HL-60 (cell line): Measurements from ENCODE around the gene BBOX1.

Experiments
- DNase-seq, 2 experiments: peaks; one replicate each; pipeline ENCODE4 v3.0.0-alpha.2; 2010 to 2020; ENCODE audit warnings: low read depth in 1 of 2, low spot score in 1 of 2
- H3K27ac ChIP-seq: fragments of 250-450 bp; sonication (Bioruptor Pico); replicated peaks from 2 replicates; pipeline ENCODE4 v1.5.1; 2020; ENCODE audit warnings: mild to moderate bottlenecking, moderate library complexity
- H3K27me3 ChIP-seq: fragments of 250-450 bp; sonication (Bioruptor Pico); 2 replicates; pipeline ENCODE4 v1.5.1; 2021; ENCODE audit warnings: mild to moderate bottlenecking, moderate library complexity; ENCODE audit not compliant: insufficient read depth, poor library complexity, severe bottlenecking
- H3K4me3 ChIP-seq: replicated peaks from 2 replicates; pipeline ENCODE4 v1.5.1; 2011; ENCODE audit warnings: mild to moderate bottlenecking, control low read depth, low read length; ENCODE audit not compliant: insufficient read depth
- GABPA ChIP-seq: IDR thresholded peaks from 2 replicates; pipeline ENCODE4 v1.6.1; 2012; ENCODE audit warnings: low read depth
- POLR2AphosphoS5 ChIP-seq: IDR thresholded peaks from 2 replicates; pipeline ENCODE4 v1.6.1; 2012; ENCODE audit warnings: low read depth
- SPI1 ChIP-seq: IDR thresholded peaks from 2 replicates; pipeline ENCODE4 v1.6.1; 2012; ENCODE audit warnings: low read depth, mild to moderate bottlenecking, borderline replicate concordance
- TF ChIP-seq, protein P1 (sequence below): IDR thresholded peaks from one replicate; pipeline ENCODE4 v1.5.1; 2011; ENCODE audit warnings: low read length, control low read depth, inconsistent platforms; ENCODE audit not compliant: insufficient read depth
- TF ChIP-seq, protein P2 (sequence below): IDR thresholded peaks from 2 replicates; pipeline ENCODE4 v1.6.1; 2012; ENCODE audit warnings: low read depth; ENCODE audit not compliant: insufficient replicate concordance

The BBOX1 gene

DNA sequence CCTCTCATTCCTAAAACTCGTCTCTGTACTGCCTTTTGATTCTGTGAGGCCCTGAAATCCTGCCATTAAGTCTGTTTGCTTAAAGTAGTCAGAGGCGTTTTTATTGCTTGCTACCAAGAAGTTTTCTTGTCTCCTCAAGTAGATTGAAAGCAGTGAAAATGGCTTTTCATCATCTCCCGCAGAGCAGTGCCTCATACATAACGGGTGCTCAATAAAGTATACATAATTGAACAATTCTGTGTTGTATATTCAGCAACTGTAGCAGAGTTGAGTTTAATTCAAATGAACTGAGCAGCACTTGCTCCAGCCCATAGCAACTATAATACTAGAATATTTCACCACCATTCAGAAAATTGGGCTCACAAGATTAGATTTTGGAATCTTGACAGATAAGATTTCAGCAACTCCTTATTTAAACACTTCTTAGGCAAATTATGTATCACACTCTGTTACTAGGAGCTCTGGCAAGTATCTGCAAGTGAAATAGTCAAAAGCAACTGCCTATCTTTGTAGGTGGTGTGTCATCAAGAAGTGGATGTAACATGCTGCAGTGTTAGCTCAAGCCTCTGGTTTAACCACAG, 26.7 kb upstream of the BBOX1 start:
- no peak overlapping the region for H3K27ac ChIP-seq
- H3K4me3 ChIP-seq: no peak overlapping the region
- no peak for DNase-seq
- TF ChIP-seq, protein P1, sequence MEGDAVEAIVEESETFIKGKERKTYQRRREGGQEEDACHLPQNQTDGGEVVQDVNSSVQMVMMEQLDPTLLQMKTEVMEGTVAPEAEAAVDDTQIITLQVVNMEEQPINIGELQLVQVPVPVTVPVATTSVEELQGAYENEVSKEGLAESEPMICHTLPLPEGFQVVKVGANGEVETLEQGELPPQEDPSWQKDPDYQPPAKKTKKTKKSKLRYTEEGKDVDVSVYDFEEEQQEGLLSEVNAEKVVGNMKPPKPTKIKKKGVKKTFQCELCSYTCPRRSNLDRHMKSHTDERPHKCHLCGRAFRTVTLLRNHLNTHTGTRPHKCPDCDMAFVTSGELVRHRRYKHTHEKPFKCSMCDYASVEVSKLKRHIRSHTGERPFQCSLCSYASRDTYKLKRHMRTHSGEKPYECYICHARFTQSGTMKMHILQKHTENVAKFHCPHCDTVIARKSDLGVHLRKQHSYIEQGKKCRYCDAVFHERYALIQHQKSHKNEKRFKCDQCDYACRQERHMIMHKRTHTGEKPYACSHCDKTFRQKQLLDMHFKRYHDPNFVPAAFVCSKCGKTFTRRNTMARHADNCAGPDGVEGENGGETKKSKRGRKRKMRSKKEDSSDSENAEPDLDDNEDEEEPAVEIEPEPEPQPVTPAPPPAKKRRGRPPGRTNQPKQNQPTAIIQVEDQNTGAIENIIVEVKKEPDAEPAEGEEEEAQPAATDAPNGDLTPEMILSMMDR: no peak
- no peak for TF ChIP-seq GABPA
- TF ChIP-seq, protein P2, sequence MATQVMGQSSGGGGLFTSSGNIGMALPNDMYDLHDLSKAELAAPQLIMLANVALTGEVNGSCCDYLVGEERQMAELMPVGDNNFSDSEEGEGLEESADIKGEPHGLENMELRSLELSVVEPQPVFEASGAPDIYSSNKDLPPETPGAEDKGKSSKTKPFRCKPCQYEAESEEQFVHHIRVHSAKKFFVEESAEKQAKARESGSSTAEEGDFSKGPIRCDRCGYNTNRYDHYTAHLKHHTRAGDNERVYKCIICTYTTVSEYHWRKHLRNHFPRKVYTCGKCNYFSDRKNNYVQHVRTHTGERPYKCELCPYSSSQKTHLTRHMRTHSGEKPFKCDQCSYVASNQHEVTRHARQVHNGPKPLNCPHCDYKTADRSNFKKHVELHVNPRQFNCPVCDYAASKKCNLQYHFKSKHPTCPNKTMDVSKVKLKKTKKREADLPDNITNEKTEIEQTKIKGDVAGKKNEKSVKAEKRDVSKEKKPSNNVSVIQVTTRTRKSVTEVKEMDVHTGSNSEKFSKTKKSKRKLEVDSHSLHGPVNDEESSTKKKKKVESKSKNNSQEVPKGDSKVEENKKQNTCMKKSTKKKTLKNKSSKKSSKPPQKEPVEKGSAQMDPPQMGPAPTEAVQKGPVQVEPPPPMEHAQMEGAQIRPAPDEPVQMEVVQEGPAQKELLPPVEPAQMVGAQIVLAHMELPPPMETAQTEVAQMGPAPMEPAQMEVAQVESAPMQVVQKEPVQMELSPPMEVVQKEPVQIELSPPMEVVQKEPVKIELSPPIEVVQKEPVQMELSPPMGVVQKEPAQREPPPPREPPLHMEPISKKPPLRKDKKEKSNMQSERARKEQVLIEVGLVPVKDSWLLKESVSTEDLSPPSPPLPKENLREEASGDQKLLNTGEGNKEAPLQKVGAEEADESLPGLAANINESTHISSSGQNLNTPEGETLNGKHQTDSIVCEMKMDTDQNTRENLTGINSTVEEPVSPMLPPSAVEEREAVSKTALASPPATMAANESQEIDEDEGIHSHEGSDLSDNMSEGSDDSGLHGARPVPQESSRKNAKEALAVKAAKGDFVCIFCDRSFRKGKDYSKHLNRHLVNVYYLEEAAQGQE: no peak
- TF ChIP-seq POLR2AphosphoS5: no peak
- no peak for TF ChIP-seq SPI1
- H3K27me3 ChIP-seq: no peaks in the 10 kb centered on the region

DNA sequence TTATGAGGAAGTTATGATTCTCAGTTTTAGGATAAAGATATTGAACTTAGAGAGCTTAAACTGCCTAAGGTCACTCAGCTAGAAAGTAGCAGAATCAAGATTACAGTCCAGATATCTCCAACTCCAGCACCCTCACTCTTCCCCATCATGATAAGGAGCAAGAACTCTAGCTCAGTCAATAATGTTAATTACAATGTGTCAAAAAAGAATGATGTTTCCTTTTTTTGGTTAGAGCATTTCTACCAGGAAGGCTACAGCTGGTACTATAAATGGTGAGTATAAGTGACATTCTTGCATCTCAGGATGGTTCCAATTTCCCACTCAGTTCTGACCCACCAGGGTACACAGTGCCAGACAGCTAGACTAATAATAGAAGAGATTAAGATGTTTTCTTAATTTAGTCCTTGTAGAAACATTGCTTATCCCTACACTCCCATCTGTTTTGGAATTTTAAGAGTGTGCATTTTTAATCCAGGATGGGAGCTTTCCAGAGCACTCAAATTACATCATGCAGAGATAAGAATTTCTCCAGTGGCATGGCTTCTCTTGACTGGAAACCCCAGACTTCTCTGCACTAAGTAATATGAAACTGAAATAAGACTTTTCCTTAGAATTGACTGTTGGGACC, 21.6 kb upstream of the BBOX1 start:
- no peak overlapping the region for H3K27ac ChIP-seq
- no peak for DNase-seq
- no peak overlapping the region for H3K4me3 ChIP-seq
- TF ChIP-seq GABPA (no peak), SPI1 (no peak), POLR2AphosphoS5 (no peak)
- TF ChIP-seq, protein P1: no peak
- TF ChIP-seq, protein P2: no peak
- no peaks in the 10 kb centered on the region for H3K27me3 ChIP-seq

DNA sequence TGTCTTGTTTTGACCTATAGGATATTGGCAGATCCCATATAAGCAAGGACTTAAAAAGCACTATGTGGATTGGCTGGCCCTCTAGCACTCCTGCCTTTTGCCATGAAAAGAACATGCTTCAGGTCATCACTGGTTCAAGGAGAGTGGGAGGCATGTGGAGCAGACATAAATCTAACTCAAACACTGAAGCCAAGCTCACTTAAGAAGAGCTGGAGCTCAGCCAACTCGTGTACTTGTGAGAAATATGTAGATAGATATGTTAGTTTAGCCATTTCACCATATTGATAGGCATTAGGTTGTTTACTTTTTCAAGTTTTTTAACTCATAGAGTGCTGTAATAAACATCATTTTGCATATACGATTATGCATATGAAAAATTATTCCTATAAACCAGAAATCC, 19.9 kb upstream of the BBOX1 start:
- TF ChIP-seq, protein P2: no peak
- TF ChIP-seq SPI1 (no peak), GABPA (no peak), POLR2AphosphoS5 (no peak)
- TF ChIP-seq, protein P1: no peak
- H3K27me3 ChIP-seq: no peaks in the 10 kb centered on the region
- H3K27ac ChIP-seq: no peak overlapping the region
- no peak for DNase-seq
- H3K4me3 ChIP-seq: no peak overlapping the region
